ENCODE results near the gene TUBB4B.

TUBB4B gene

GRCh38 chr9:137229903-137230704 is 11.0 kb upstream of the TUBB4B start:
- no peaks in the 10 kb centered on the region for H3K36me3 ChIP-seq (ENCODE audit: control insufficient read depth in 2 of 2, insufficient read depth in 1 of 2, low read length in 2 of 2)
- H3K9me3 ChIP-seq (ENCODE audit: control insufficient read depth, insufficient read depth, low read depth, low read length), result no peaks in the 10 kb centered on the region
- ChIA-PET CTCF (interaction anchor here (0.6 to 5.6 kb wide), 7 partner anchors 50 to 332 kb away, joined by 3 to 69 read pairs (median 3); partner anchors contain the start of gene NPDC1), POLR2A (interaction anchor here (0.6 to 17.2 kb wide), 6 partner anchors 11 to 160 kb away, joined by 3 to 304 read pairs (median 8); partner anchors contain the start of genes NDOR1, SAPCD2, SSNA1 and TMEM203)
- no peak overlapping the region for H3K4me3 ChIP-seq (ENCODE audit: low read depth, low read length)
- no peaks in the 10 kb centered on the region for H3K4me1 ChIP-seq (ENCODE audit: control insufficient read depth, insufficient read depth, low read length)
- no peak overlapping the region for H3K27ac ChIP-seq (ENCODE audit: extremely low read depth, low read depth, low read length)
- peak; percentile 44 for TF ChIP-seq KLF1 (tag by site-specific recombination; IDR thresholded peaks at IDR 0.05)
- TF ChIP-seq ZNF302 (tag by site-specific recombination; IDR thresholded peaks at IDR 0.05; ENCODE audit: low read depth), result no peak
- peak; percentile 86 for TF ChIP-seq ZIC2 (tag by site-specific recombination; IDR thresholded peaks at IDR 0.05)
- no peak for TF ChIP-seq ZNF2 (tag by site-specific recombination; IDR thresholded peaks at IDR 0.05)
- peak; percentile 49 for TF ChIP-seq GLIS2 (tag by site-specific recombination; IDR thresholded peaks at IDR 0.05)
- TF ChIP-seq ZNF701 (tag by site-specific recombination; IDR thresholded peaks at IDR 0.05), result no peak
- TF ChIP-seq ZNF600 (tag by site-specific recombination; IDR thresholded peaks at IDR 0.05), result peak; percentile 80
- no peak for TF ChIP-seq ZNF501 (tag by site-specific recombination; IDR thresholded peaks at IDR 0.05)
- TF ChIP-seq SETDB1 (IDR thresholded peaks at IDR 0.05; ENCODE audit: insufficient read length, low read length), result no peak
- no peak for TF ChIP-seq ZNF555 (tag by site-specific recombination; conservative IDR thresholded peaks at IDR 0.05)
- TF ChIP-seq ZNF175 (tag by site-specific recombination; IDR thresholded peaks at IDR 0.05), result no peak
- TF ChIP-seq PRDM2 (tag by site-specific recombination; IDR thresholded peaks at IDR 0.05; ENCODE audit: borderline replicate concordance), result no peak
- no peak for TF ChIP-seq TSHZ1 (tag by site-specific recombination; IDR thresholded peaks at IDR 0.05; ENCODE audit: borderline replicate concordance)
- TF ChIP-seq ZNF530 (tag by site-specific recombination; IDR thresholded peaks at IDR 0.05; ENCODE audit: low read depth), result no peak
- TF ChIP-seq ZBTB10 (tag by site-specific recombination; IDR thresholded peaks at IDR 0.05), result no peak
- TF ChIP-seq SALL2 (tag by site-specific recombination; IDR thresholded peaks at IDR 0.05; ENCODE audit: borderline replicate concordance), result no peak
- no peak for TF ChIP-seq ZNF626 (tag by site-specific recombination; IDR thresholded peaks at IDR 0.05)
- TF ChIP-seq ZNF473 (tag by site-specific recombination; IDR thresholded peaks at IDR 0.05), result no peak
- TF ChIP-seq KLF17 (tag by site-specific recombination; IDR thresholded peaks at IDR 0.05), result no peak
- TF ChIP-seq ZNF560 (tag by site-specific recombination; IDR thresholded peaks at IDR 0.05; ENCODE audit: borderline replicate concordance), result no peak
- no peak for TF ChIP-seq PRDM4 (tag by site-specific recombination; IDR thresholded peaks at IDR 0.05)

Data from HEK293 (cell line).